HG03159 (cell line): ENCODE data around the gene SH3PXD2A.

Experiments
- ATAC-seq: cut with Tn5 transposase; IDR thresholded peaks from one replicate; pipeline ENCODE4 v1.9.1; 2021; ENCODE audit warnings: mild to moderate bottlenecking, moderate library complexity; ENCODE audit not compliant: unreplicated experiment

Gene SH3PXD2A

GRCh38 chr10:103552856-103553742 is 302.3 kb downstream of the SH3PXD2A start:
- ATAC-seq = no peak

GRCh38 chr10:103551619-103552602 is 303.5 kb downstream of the SH3PXD2A start:
- no peak for ATAC-seq

- no peak for ATAC-seq
Measured at GRCh38 chr10:103550229-103550628, 305.1 kb downstream of the SH3PXD2A start.

GRCh38 chr10:103549349-103549685 is 306.1 kb downstream of the SH3PXD2A start:
- ATAC-seq = no peak

GRCh38 chr10:103548581-103549348 is 306.6 kb downstream of the SH3PXD2A start:
- ATAC-seq = no peak

- no peak for ATAC-seq
Measured at GRCh38 chr10:103548006-103548405, 307.4 kb downstream of the SH3PXD2A start.

- no peak for ATAC-seq
Measured at GRCh38 chr10:103547391-103547946, 307.9 kb downstream of the SH3PXD2A start.

GRCh38 chr10:103546401-103546800 is 309.0 kb downstream of the SH3PXD2A start:
- ATAC-seq = no peak

- no peak for ATAC-seq
Measured at GRCh38 chr10:103545771-103546281, 309.6 kb downstream of the SH3PXD2A start.

GRCh38 chr10:103545366-103545765 is 310.0 kb downstream of the SH3PXD2A start:
- no peak for ATAC-seq

- no peak for ATAC-seq
Measured at GRCh38 chr10:103544657-103545310, 310.6 kb downstream of the SH3PXD2A start.
